ENCODE results near the gene SLC35C1. TPM values are rescaled to one million over a fixed set of nuclear protein-coding genes. Genes with fewer than 3 reads are reported as not detected.

Gene SLC35C1
- total and polyA plus RNA-seq, 2 of the 13 experiments (the other 11 are each of a cell fraction or from before 2014, with no cell fraction given), result 2.9 to 7.0 TPM

DNA sequence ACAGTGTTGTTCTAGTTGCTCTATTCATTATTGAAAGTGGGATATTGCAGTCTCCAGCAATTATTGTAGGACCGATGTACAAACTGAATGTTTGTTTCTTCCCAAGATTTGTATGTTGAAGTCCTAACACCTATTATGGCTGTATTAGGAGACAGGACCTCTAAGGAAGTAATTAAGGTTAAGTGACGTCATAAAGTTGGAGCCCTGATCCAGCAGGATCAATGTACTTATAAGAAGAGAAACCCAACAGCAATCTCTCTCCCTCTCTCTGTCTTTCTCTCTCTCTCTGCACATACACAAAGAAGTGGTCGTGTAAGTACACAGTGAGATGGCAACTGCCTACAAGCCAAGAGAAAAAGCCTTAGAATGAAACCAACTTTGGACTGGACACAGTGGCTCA, 16.1 kb upstream of the SLC35C1 start:
- no TSS peak for BruUV-seq (replicated peaks)
- no peak for ATAC-seq
- Histone ChIP-seq H3K4me2 (ENCODE audit: low read depth, low read length) (no peak overlapping the region), H3K36me3 (replicated peaks in 1 of 2; ENCODE audit: control insufficient read depth in 1 of 2, insufficient read depth in 2 of 2, low read length in 2 of 2) (no peaks in the 10 kb centered on the region), H3K27ac (ENCODE audit: extremely low read length, insufficient read depth, low read length) (no peak overlapping the region), H3K9ac (ENCODE audit: insufficient read depth, low read depth, low read length) (no peak overlapping the region), H3K79me2 (ENCODE audit: insufficient read depth, low read length) (no peaks in the 10 kb centered on the region), H3K9me3 (ENCODE audit: low read length) (no peaks in the 10 kb centered on the region), H3K4me1 (ENCODE audit: insufficient read depth, low read length) (peaks cover 11% of the 10 kb centered on the region), H3K4me3 (replicated peaks in 1 of 3; ENCODE audit: insufficient read depth in 1 of 3, low read depth in 2 of 3, low read length in 3 of 3) (no peak overlapping the region), H4K20me1 (ENCODE audit: insufficient read depth, low read length) (no peaks in the 10 kb centered on the region), H2AFZ (ENCODE audit: low read length) (no peak overlapping the region), H3K27me3 (ENCODE audit: control insufficient read depth in 1 of 2, insufficient read depth in 2 of 2, low read length in 2 of 2) (0 out of 5 replicates have a peak, but pooled peaks cover 0 to 3% of the 10 kb centered on the region in 2 experiments)
- ChIA-PET CTCF (ENCODE audit: low intra/inter-chr PET ratio, low total read pairs) (no interaction called here), POLR2A (no interaction called here)
- TF ChIP-seq ZNF883 (CRISPR knock-in tag; IDR thresholded peaks at IDR 0.05; ENCODE audit: not compliant biosample characterization) (no peak), ZNF572 (CRISPR knock-in tag; IDR thresholded peaks at IDR 0.05) (no peak), SP5 (CRISPR knock-in tag; IDR thresholded peaks at IDR 0.05; ENCODE audit: borderline replicate concordance, low read depth) (no peak), CREB1 (IDR thresholded peaks at IDR 0.05) (peak; percentile 93), CREB1 (CRISPR knock-in tag; IDR thresholded peaks at IDR 0.05) (no peak), EZH2 (conservative IDR thresholded peaks at IDR 0.05; ENCODE audit: low read depth, low read length) (no peak), ATF7 (IDR thresholded peaks at IDR 0.05) (peak; percentile 96), ATF7 (CRISPR knock-in tag; IDR thresholded peaks at IDR 0.05) (no peak)
- in situ Hi-C loops (cut with HindIII; ENCODE audit: extremely low pct_ligation_motif_present, low pct_unique_long_range_greater_than_20kb), result no loop called here
- WGBS (ENCODE audit: low lambda C conversion rate), result 4% methylated on average over 3 of the region's 3 CpGs
- no peak for DNase-seq (ENCODE audit: low spot score)
- no peak for FAIRE-seq
- intact Hi-C loops (cut with micrococcal nuclease; ENCODE audit: unreplicated experiment), result no loop called here

GRCh38 chr11:45791524-45791923, 13.4 kb upstream of the SLC35C1 start:
- FAIRE-seq, result no peak

More at GRCh38 chr11:45791524-45791923, 13.4 kb upstream of the SLC35C1 start:
- DNase-seq (ENCODE audit: low spot score), result peak; percentile 22
- Histone ChIP-seq H3K27me3 (ENCODE audit: control insufficient read depth in 1 of 2, insufficient read depth in 2 of 2, low read length in 2 of 2) (peaks cover 0 to 8% of the 10 kb centered on the region in 2 experiments; a peak in 2 of 5 replicates), H3K79me2 (ENCODE audit: insufficient read depth, low read length) (no peaks in the 10 kb centered on the region), H3K4me3 (replicated peaks in 1 of 3; ENCODE audit: insufficient read depth in 1 of 3, low read depth in 2 of 3, low read length in 3 of 3) (no peak overlapping the region), H3K9ac (ENCODE audit: insufficient read depth, low read depth, low read length) (no peak overlapping the region), H3K4me1 (ENCODE audit: insufficient read depth, low read length) (peaks cover 19% of the 10 kb centered on the region), H4K20me1 (ENCODE audit: insufficient read depth, low read length) (no peaks in the 10 kb centered on the region), H3K9me3 (ENCODE audit: low read length) (no peaks in the 10 kb centered on the region), H3K27ac (ENCODE audit: extremely low read length, insufficient read depth, low read length) (no peak overlapping the region), H3K4me2 (ENCODE audit: low read depth, low read length) (no peak overlapping the region), H2AFZ (ENCODE audit: low read length) (no peak overlapping the region), H3K36me3 (replicated peaks in 1 of 2; ENCODE audit: control insufficient read depth in 1 of 2, insufficient read depth in 2 of 2, low read length in 2 of 2) (no peaks in the 10 kb centered on the region)
- intact Hi-C loops (cut with micrococcal nuclease; ENCODE audit: unreplicated experiment), result no loop called here
- ChIA-PET POLR2A (no interaction called here), CTCF (ENCODE audit: low intra/inter-chr PET ratio, low total read pairs) (no interaction called here)
- no TSS peak for BruUV-seq (replicated peaks)
- no peak for TF ChIP-seq JARID2 (CRISPR knock-in tag; IDR thresholded peaks at IDR 0.05; ENCODE audit: insufficient replicate concordance)
- TF ChIP-seq ZKSCAN1 (IDR thresholded peaks at IDR 0.05; ENCODE audit: low read length), result peak; percentile 71
- WGBS (ENCODE audit: low lambda C conversion rate), result 0% methylated on average over 1 of the region's 1 CpG
- in situ Hi-C loops (cut with HindIII; ENCODE audit: extremely low pct_ligation_motif_present, low pct_unique_long_range_greater_than_20kb), result no loop called here
- no peak for ATAC-seq

Data from HepG2 (cell line).